Measurements from ENCODE around the gene PDK4.

GRCh38 chr7:95558864-95559263 is 37.5 kb downstream of the PDK4 start:
- TF ChIP-seq REST (IDR thresholded peaks at IDR 0.05; ENCODE audit: insufficient read depth in 1 of 2, low read depth in 2 of 2, low read length in 2 of 2), result no peak
- TF ChIP-seq POLR2AphosphoS5 (IDR thresholded peaks at IDR 0.05; ENCODE audit: low read depth, low read length), result no peak
- no peak for TF ChIP-seq SIN3A (IDR thresholded peaks at IDR 0.05; ENCODE audit: borderline replicate concordance, insufficient read depth, low read length)
- TF ChIP-seq TAF1 (IDR thresholded peaks at IDR 0.05; ENCODE audit: borderline replicate concordance, insufficient read depth, low read length), result no peak
